Upper lobe of left lung (tissue), 4 donors: ENCODE data around the gene SLC22A12.

Experiments used
- POLR2A ChIP-seq, 4 donors: fragments of 450-650 bp; IDR thresholded peaks; one replicate each; pipeline ENCODE4 v1.5.1; 2016 to 2017; ENCODE audit warnings: antibody characterized with exemption in 4 of 4, mild to moderate bottlenecking in 2 of 4
- POLR2AphosphoS5 ChIP-seq, 2 donors: sonication (generic); formaldehyde crosslinking; IDR thresholded peaks; one replicate each; pipeline ENCODE4 v1.5.1; 2017; ENCODE audit warnings: antibody characterized with exemption in 2 of 2
- TF ChIP-seq, protein P1 (sequence below), 6 experiments: fragments of 450-650 bp in 4 of 6; fragments of 200-600 bp in 2 of 6; sonication (generic) in 2 of 6; IDR thresholded peaks; one replicate each; pipeline ENCODE4 v1.5.1; 2016 to 2019; ENCODE audit warnings: antibody characterized with exemption in 6 of 6

DNA sequence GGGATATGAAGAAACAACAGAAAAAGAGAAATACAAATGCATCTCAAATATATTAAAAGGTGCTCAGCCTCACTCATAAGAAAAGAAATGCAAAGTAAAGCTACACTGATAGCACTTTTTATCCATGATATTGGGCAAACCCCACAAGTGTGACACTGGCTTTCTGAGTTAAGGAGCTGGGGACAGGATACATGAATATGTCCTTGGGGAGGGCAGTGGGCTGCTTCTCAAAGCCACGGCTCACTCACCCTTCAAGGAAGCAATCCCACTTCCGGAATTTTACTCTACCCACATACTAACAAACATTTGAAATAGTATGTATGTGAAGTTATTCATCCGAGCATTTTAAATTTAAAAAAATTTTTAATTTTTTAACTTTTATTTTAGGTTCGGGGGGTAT is 41.1 kb upstream of the SLC22A12 start:
- no peak for TF ChIP-seq POLR2AphosphoS5 (IDR thresholded peaks at IDR 0.05)
- TF ChIP-seq, protein P1, sequence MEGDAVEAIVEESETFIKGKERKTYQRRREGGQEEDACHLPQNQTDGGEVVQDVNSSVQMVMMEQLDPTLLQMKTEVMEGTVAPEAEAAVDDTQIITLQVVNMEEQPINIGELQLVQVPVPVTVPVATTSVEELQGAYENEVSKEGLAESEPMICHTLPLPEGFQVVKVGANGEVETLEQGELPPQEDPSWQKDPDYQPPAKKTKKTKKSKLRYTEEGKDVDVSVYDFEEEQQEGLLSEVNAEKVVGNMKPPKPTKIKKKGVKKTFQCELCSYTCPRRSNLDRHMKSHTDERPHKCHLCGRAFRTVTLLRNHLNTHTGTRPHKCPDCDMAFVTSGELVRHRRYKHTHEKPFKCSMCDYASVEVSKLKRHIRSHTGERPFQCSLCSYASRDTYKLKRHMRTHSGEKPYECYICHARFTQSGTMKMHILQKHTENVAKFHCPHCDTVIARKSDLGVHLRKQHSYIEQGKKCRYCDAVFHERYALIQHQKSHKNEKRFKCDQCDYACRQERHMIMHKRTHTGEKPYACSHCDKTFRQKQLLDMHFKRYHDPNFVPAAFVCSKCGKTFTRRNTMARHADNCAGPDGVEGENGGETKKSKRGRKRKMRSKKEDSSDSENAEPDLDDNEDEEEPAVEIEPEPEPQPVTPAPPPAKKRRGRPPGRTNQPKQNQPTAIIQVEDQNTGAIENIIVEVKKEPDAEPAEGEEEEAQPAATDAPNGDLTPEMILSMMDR (IDR thresholded peaks at IDR 0.05), result no peak
- TF ChIP-seq POLR2A (IDR thresholded peaks at IDR 0.05), result no peak
